Activated CD8-positive, alpha-beta T cell treated with anti-CD3 and anti-CD28 coated beads, Interleukin-2, amount 10 ng/mL, durations not matched to agents 7 days and 5 days (primary cell): Measurements from ENCODE around the gene PHLPP1. TPM values are rescaled to one million over a fixed set of nuclear protein-coding genes. Genes with fewer than 3 reads are reported as not detected.
A peak's percentile ranks its signal among the peaks of the same experiment; 100 is the strongest.
"Not testable (repeated sequence)": the region's sequence is repeated elsewhere in the genome, so short reads cannot be mapped to it uniquely, and the experiment has no call there.

Experiments used
- ATAC-seq: fragments of 150-1000 bp; cut with Tn5 transposase; one replicate; pipeline ENCODE4 v1.10.0; 2021; ENCODE audit warnings: moderate library complexity
- CTCF ChIA-PET: fragments of 350-600 bp; sonication (Branson Sonifier 250); formaldehyde crosslinking; loops from one replicate; lab custom pipeline; 2021; ENCODE audit warnings: antibody characterized with exemption; lab: Charles Lee
- POLR2A ChIA-PET: fragments of 350-600 bp; sonication (Branson Sonifier 250); formaldehyde crosslinking; loops from one replicate; lab custom pipeline; 2021; ENCODE audit warnings: antibody characterized with exemption; lab: Charles Lee
- DNase-seq: peaks from one replicate; pipeline ENCODE4 v3.0.0-alpha.2; 2020
- H3K27ac Mint-ChIP-seq: one replicate; pipeline ENCODE4 v1.8.0; 2021; ENCODE audit warnings: mild to moderate bottlenecking, mixed read lengths
- H3K27me3 Mint-ChIP-seq: one replicate; pipeline ENCODE4 v1.8.0; 2021; ENCODE audit warnings: low read depth, mixed read lengths
- H3K36me3 Mint-ChIP-seq: one replicate; pipeline ENCODE4 v1.8.0; 2021; ENCODE audit warnings: low read depth, mixed read lengths
- H3K4me1 Mint-ChIP-seq: one replicate; pipeline ENCODE4 v1.8.0; 2021; ENCODE audit warnings: low read depth, mixed read lengths
- H3K4me3 Mint-ChIP-seq: one replicate; pipeline ENCODE4 v1.8.0; 2021; ENCODE audit warnings: mild to moderate bottlenecking, mixed read lengths
- H3K9me3 Mint-ChIP-seq: one replicate; pipeline ENCODE4 v1.8.0; 2022; ENCODE audit warnings: mixed read lengths; ENCODE audit not compliant: insufficient read depth
- total RNA-seq, 2 experiments: library from RNA; stranded (reverse); gene quantifications; one replicate each; pipeline ENCODE4 v1.2.3, GENCODE V29; 2021

The PHLPP1 gene
- total RNA-seq, 2 experiments from 2014 or later: 2.9 to 3.5 TPM

DNA sequence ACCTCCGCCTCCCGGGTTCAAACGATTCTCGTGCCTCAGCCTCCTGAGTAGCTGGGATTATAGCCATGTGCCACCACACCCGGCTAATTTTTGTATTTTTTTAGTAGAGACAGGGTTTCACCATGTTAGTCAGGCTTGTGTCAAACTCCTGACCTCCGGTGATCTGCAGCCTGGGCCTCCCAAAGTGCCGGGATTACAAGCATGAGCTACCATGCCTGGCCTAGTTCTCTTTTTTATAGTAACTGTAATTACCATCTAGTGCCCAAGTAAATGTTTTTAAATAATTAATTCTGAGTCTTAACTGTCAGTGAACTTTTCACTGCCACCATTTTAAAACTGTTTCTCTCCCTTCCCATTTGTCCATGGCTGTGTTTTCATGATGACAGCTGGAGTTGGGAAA, 198.5 kb downstream of the PHLPP1 start:
- H3K4me1 Mint-ChIP-seq, ATAC-seq, H3K27me3 Mint-ChIP-seq, DNase-seq, H3K9me3 Mint-ChIP-seq, H3K36me3 Mint-ChIP-seq, CTCF ChIA-PET, H3K27ac Mint-ChIP-seq, H3K4me3 Mint-ChIP-seq, POLR2A ChIA-PET: not testable (repeated sequence)

GRCh38 chr18:62914871-62915392, 199.6 kb downstream of the PHLPP1 start:
- Mint-ChIP-seq H3K27me3 (no peaks in the 10 kb centered on the region), H3K9me3 (no peaks in the 10 kb centered on the region), H3K4me1 (no peaks in the 10 kb centered on the region)

DNA sequence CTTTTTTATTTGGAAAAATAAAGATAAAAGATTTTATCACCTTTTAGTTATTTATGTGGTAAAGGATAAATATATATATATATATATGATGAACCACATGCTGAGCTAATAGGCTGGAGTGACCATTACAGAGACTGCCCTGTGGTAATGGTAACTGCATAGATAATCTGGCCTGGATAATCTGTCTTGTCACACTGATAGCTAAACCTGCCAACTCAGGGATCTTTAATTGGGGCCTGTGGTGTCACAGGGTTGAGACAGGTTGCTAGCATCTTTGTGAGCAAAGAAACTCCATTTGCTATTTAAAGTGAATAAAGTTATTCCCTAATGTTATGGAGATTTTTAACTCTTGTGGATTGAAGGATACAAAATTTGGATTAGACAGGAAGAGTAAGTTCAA, 203.0 kb downstream of the PHLPP1 start:
- no peaks in the 10 kb centered on the region for H3K36me3 Mint-ChIP-seq
- ATAC-seq (no peak), DNase-seq (no peak)
- no peaks in the 10 kb centered on the region for H3K9me3 Mint-ChIP-seq
- ChIA-PET CTCF (no interaction called here), POLR2A (no interaction called here)
- no peaks in the 10 kb centered on the region for H3K4me1 Mint-ChIP-seq
- H3K27me3 Mint-ChIP-seq: no peaks in the 10 kb centered on the region
- no peak overlapping the region for H3K4me3 Mint-ChIP-seq
- H3K27ac Mint-ChIP-seq: no peak overlapping the region

More at GRCh38 chr18:62914871-62915392, 199.6 kb downstream of the PHLPP1 start:
- H3K4me3 Mint-ChIP-seq: no peak overlapping the region
- no peak for ATAC-seq
- DNase-seq: no peak
- no peaks in the 10 kb centered on the region for H3K36me3 Mint-ChIP-seq
- CTCF ChIA-PET: no interaction called here
- no peak overlapping the region for H3K27ac Mint-ChIP-seq
- POLR2A ChIA-PET: no interaction called here

DNA sequence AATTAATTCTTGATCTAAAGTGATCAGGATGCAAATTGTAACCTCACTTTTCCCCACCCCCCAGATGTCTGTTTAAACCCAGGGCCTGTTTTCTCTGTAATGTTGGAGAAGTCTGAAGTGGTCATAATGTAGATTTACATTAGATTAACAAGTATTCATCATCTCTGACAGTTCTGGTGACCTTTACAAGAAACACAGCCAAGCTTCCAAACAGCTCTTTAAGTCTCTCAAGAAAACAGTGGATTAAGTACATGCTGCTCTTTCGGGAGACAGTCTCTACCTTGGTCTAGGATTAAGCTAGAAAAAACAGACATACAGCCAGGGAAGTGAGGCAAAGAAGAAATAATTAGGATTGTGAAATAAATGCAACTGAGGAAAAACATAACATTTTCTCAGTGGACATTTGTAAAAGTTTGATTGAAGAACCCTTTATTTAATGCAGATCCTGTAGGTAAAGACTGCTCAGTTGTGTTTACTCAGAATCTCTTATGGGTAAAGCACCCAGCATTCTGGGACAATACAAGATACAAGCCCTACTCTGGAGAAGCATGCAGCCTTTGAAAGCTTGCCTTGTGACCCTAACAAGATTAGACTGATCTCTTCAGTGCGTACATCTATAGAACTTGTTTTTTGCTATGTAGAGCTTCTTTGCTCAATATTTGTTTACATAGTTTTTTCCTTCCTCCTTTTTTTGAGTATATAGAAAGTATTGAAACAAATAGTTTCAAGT, 203.9 kb downstream of the PHLPP1 start:
- ChIA-PET POLR2A (no interaction called here), CTCF (interaction anchor here (1.9 kb wide), 1 partner anchor 39 kb away, joined by 5 read pairs; no protein-coding TSS in a partner anchor)
- DNase-seq (no peak), ATAC-seq (no peak)
- H3K27ac Mint-ChIP-seq: no peak overlapping the region
- no peak overlapping the region for H3K4me3 Mint-ChIP-seq
- no peaks in the 10 kb centered on the region for H3K27me3 Mint-ChIP-seq
- H3K9me3 Mint-ChIP-seq: no peaks in the 10 kb centered on the region
- no peaks in the 10 kb centered on the region for H3K4me1 Mint-ChIP-seq
- H3K36me3 Mint-ChIP-seq: no peaks in the 10 kb centered on the region

DNA sequence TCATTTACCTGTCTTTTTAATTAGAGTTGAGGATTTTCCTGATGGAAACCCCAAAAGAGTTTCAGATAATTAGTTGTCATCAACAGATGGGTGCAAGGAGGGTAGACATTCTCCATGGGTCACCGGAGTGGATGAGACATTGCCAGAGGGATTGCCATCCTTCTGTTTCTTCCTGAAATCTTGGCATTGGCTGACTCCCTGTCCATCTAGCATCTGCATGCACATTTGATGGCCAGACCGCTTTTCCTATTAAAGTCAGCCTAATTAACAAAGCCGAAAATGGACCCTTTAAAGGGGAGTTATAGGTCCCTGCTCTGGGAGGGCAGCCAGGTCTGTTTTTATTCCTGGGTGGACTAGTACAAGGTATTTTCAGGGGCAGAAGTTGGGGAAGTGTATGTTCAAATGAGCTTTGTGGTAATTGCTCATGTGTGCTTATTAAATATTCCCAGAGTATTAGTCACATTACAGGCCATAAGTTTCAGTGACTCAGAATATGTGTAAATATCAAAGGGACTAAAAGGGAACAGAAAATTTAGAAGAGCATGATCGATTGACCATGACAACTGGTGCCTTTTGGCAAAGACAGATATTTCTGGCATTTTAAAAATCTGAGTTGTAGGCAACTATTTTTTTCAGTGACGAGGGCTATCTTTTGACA, 209.8 kb downstream of the PHLPP1 start:
- ATAC-seq: no peak
- ChIA-PET POLR2A (no interaction called here), CTCF (no interaction called here)
- Mint-ChIP-seq H3K36me3 (no peaks in the 10 kb centered on the region), H3K27ac (no peak overlapping the region), H3K4me1 (no peaks in the 10 kb centered on the region), H3K27me3 (peaks cover 4% of the 10 kb centered on the region), H3K9me3 (no peaks in the 10 kb centered on the region), H3K4me3 (no peak overlapping the region)
- DNase-seq: no peak

- H3K4me1 Mint-ChIP-seq: no peaks in the 10 kb centered on the region
- H3K27ac Mint-ChIP-seq: no peak overlapping the region
- H3K4me3 Mint-ChIP-seq: no peak overlapping the region
- CTCF ChIA-PET: no interaction called here
- H3K36me3 Mint-ChIP-seq: peaks cover 1% of the 10 kb centered on the region
- DNase-seq (no peak), ATAC-seq (no peak)
- POLR2A ChIA-PET: no interaction called here
- H3K27me3 Mint-ChIP-seq: peaks cover 6% of the 10 kb centered on the region
- peaks cover 7% of the 10 kb centered on the region for H3K9me3 Mint-ChIP-seq
Observed at GRCh38 chr18:62928326-62928725, 213.0 kb downstream of the PHLPP1 start.

GRCh38 chr18:62933261-62933887, 218.0 kb downstream of the PHLPP1 start:
- Mint-ChIP-seq H3K27ac (no peak overlapping the region), H3K4me1 (peaks cover 10% of the 10 kb centered on the region), H3K27me3 (peaks cover 2% of the 10 kb centered on the region), H3K9me3 (peaks cover 7% of the 10 kb centered on the region), H3K36me3 (peaks cover 1% of the 10 kb centered on the region), H3K4me3 (no peak overlapping the region)
- ChIA-PET POLR2A (no interaction called here), CTCF (no interaction called here)
- no peak for ATAC-seq
- DNase-seq: no peak

- peaks cover 23% of the 10 kb centered on the region for H3K4me1 Mint-ChIP-seq
- DNase-seq (no peak), ATAC-seq (no peak)
- H3K9me3 Mint-ChIP-seq: peaks cover 7% of the 10 kb centered on the region
- POLR2A ChIA-PET: no interaction called here
- H3K27me3 Mint-ChIP-seq: peaks cover 2% of the 10 kb centered on the region
- no peak overlapping the region for H3K27ac Mint-ChIP-seq
- no peak overlapping the region for H3K4me3 Mint-ChIP-seq
- H3K36me3 Mint-ChIP-seq: peaks cover 1% of the 10 kb centered on the region
- CTCF ChIA-PET: interaction anchor here (0.7 kb wide), 1 partner anchor 46 kb away, joined by 5 read pairs; no protein-coding TSS in a partner anchor
Observed at GRCh38 chr18:62935994-62936393, 220.7 kb downstream of the PHLPP1 start.

DNA sequence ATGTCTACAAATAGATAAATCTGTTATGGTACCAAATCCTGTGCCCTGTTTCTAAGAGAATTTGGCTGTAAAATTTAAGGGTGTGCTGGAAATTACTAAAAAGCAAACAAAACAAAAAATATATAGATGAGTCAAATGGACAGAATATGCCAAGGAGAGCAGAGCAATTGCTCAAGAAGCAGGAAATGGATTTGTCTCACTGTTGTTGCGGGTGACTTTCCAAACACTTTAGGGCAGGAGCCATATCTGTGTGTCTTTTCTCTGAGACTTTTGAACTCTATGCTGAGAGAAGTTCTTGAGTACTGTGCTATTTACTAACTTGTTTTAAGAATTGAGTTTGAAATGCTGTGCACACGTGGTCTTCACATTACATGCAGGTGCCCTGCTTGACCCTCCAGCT, 221.7 kb downstream of the PHLPP1 start:
- no peak overlapping the region for H3K27ac Mint-ChIP-seq
- H3K27me3 Mint-ChIP-seq: no peaks in the 10 kb centered on the region
- no peak for DNase-seq
- H3K4me1 Mint-ChIP-seq: peaks cover 23% of the 10 kb centered on the region
- ATAC-seq: no peak
- ChIA-PET CTCF (no interaction called here), POLR2A (no interaction called here)
- no peak overlapping the region for H3K4me3 Mint-ChIP-seq
- H3K36me3 Mint-ChIP-seq: no peaks in the 10 kb centered on the region
- peaks cover 3% of the 10 kb centered on the region for H3K9me3 Mint-ChIP-seq

- no peak for ATAC-seq
- Mint-ChIP-seq H3K4me1 (peaks cover 23% of the 10 kb centered on the region), H3K4me3 (no peak overlapping the region), H3K9me3 (no peaks in the 10 kb centered on the region), H3K36me3 (no peaks in the 10 kb centered on the region), H3K27me3 (no peaks in the 10 kb centered on the region), H3K27ac (no peak overlapping the region)
- no peak for DNase-seq
- POLR2A ChIA-PET: no interaction called here
- CTCF ChIA-PET: interaction anchor here (1.4 kb wide), 1 partner anchor 20 kb away, joined by 3 read pairs; no protein-coding TSS in a partner anchor
Observed at GRCh38 chr18:62938006-62938405, 222.7 kb downstream of the PHLPP1 start.

- Mint-ChIP-seq H3K4me1 (peaks cover 23% of the 10 kb centered on the region), H3K4me3 (no peak overlapping the region), H3K27me3 (no peaks in the 10 kb centered on the region), H3K36me3 (no peaks in the 10 kb centered on the region), H3K27ac (no peak overlapping the region), H3K9me3 (no peaks in the 10 kb centered on the region)
- POLR2A ChIA-PET: no interaction called here
- DNase-seq: no peak
- peak; percentile 67 for ATAC-seq
- CTCF ChIA-PET: interaction anchor here (1.4 kb wide), 1 partner anchor 19 kb away, joined by 3 read pairs; no protein-coding TSS in a partner anchor
Observed at GRCh38 chr18:62938487-62938886, 223.1 kb downstream of the PHLPP1 start.

DNA sequence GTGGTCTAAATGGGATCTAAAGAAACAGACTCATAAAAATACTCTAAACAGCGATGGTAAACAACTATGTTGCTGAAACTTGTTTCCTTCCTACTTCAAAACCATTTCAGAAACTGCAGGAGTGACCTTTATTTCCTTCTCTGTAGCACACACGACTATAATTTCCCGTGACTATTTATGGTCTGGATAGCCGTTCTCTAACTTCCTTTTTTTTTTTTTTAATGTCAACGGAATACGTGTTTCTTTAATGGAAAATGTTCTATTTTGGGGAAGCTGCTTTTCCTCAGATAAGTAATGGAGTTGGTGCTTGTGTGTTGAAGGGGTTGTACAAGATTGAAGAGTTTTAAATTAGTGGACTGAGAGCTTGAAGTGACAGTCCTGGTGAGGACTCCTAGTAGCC, 224.1 kb downstream of the PHLPP1 start:
- Mint-ChIP-seq H3K36me3 (no peaks in the 10 kb centered on the region), H3K4me1 (peaks cover 23% of the 10 kb centered on the region), H3K4me3 (no peak overlapping the region), H3K9me3 (no peaks in the 10 kb centered on the region), H3K27ac (no peak overlapping the region), H3K27me3 (no peaks in the 10 kb centered on the region)
- no peak for ATAC-seq
- ChIA-PET CTCF (no interaction called here), POLR2A (no interaction called here)
- DNase-seq: no peak
